HG02759 (cell line): Measurements from ENCODE around the gene MCM9.
A peak's percentile ranks its signal among the peaks of the same experiment; 100 is the strongest.
"Not testable (repeated sequence)": the region's sequence is repeated elsewhere in the genome, so short reads cannot be mapped to it uniquely, and the experiment has no call there.

Source experiments
- ATAC-seq: cut with Tn5 transposase; IDR thresholded peaks from one replicate; pipeline ENCODE4 v1.9.1; 2021; ENCODE audit warnings: mild to moderate bottlenecking, moderate library complexity; ENCODE audit not compliant: unreplicated experiment

The MCM9 gene

DNA sequence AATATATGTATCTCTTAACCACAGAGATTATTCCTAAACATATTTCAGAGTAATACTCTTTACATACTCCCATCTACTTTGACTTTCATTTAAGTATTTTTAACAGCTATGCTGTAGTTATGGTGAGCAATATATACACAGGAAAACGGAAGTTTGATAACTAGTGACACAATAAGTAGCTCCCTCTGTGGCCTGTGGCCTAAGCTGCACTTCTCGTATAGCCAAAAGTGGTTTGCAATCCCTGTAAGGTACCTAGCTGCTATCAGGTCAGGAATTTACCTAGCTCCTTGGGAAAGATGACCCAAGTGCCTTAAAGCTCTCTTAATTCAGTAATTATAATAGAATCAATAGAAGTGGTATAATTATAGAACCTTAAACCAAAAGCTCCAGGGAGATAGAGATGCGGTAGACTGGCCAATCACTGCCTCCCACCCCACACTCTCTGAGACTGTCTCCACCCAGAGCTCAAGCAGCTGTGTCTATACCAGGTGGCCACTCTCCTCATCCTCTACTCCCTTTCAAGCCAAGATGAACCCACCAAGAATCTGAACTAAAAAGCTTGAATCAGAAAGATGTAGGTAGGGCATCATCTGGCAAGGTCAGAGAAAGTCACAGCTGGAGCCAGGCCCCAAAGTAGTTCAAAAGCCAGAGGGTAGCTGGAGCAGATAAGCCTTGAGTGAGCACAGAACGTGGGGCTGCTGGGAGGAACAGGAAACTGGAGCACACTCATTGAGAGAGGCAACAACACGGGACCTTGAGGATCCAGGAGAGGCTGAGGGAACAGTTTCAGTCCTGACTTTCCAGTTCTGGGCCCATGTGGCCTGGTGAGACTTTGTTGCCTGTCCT is 125.9 kb downstream of the MCM9 start:
- ATAC-seq = peak; percentile 45

DNA sequence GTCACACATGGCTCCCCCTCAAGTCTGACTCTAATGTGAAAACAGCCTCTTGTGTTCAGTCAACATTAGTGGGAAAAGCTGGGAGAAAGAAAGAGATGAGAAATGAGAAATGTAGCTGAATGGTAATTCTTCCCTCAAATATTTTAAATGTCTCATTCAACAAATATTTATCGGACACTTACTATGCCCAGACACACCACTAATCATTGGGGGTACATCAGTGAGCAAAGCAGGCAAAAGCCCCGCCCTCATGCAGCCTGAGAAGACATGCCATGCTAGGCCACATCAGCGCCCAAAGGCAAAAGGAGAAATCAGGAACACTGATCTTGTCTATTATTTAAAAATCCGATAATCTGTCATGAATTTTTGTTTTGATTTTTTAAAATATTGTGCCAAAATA is 130.9 kb downstream of the MCM9 start:
- no peak for ATAC-seq

- ATAC-seq = no peak
Observed at GRCh38 chr6:118801257-118801656, 133.7 kb downstream of the MCM9 start.

DNA sequence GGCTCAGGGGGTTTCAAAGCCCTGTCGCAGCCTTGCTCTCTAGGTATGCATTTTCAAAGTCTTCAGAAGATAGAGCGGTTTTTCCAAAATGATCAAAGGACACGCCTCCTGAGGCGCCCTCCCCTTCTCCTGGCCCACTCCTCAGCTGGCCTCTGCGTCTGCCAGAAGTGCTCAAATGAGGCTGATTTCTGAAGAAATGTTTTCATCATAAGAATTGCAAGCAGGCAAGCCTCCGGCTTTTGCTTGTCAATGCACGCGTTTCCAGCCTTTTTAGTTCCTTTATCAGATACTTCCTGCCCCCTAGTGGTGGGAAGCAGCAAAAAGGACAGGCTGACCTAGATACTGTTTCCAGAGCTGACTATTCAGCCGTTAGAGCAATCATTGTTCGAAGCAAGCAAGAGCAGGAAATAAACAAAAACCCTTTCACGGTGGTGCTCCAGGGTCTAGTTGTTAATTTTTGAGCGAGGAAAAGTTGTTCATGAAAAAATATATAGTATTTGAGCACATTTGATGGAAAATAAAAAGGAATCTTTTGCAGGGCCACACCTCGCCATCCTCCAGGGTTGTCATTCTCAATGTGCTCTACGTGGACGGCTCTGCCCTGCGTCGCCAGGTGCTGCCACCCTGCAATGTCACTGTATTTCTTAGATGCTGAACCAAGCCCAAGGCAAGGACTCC is 134.4 kb downstream of the MCM9 start:
- peak; percentile 97 for ATAC-seq

GRCh38 chr6:118799826-118800225 is 135.1 kb downstream of the MCM9 start:
- no peak for ATAC-seq

DNA sequence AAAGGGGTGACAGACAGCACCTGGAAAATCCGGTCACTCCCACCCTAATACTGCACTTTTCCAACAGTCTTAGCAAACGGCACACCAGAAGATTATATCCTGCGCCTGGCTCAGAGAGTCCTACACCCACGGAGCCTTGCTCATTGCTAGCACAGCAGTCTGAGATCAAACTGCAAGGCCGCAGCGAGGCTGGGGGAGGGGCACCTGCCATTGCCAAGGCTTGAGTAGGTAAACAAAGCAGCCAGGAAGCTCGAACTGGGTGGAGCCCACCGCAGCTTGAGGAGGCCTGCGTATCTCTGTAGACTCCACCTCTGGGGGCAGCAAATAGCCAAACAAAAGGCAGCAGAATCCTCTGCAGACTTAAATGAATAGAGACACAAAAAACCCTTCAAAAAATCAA is 138.4 kb downstream of the MCM9 start:
- not testable (repeated sequence) for ATAC-seq

DNA sequence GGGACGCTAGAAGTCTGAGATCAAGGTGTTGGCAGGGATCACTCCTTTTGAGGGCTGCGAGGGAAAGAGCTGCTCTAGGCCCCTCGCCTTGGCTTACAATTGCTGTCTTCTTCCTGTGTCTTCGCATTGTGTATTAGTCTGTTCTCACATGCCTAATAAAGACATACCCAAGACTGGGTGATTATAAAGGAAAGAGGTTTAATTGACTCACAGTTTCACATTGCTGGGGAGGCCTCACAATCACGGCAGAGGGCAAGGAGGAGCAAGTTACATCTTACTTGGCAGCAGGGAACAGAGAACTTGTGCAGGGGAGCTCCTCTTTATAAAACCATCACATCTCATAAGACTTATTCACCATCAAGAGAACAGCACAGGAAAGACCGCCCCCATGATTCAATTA is 143.5 kb downstream of the MCM9 start:
- no peak for ATAC-seq

GRCh38 chr6:118789954-118790353 is 145.0 kb downstream of the MCM9 start:
- no peak for ATAC-seq

DNA sequence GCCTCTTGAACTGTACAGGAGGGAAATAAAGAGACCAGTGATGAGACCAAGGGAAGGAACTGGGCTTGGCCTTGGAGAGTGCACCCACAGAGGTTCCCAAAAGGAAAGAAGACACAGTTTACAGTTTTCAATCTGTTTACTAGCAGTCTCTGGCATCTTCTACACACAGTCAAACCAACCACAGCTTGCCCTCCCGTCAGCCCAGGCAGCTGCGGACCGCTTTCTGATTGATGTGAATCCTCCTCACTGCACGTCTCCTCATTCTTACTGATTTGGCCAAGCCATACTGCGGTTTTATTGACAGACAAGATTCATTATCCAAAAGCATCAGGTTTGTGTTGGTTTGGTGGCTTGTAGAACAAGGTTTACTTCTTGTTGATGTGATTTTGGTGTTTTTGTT is 145.5 kb downstream of the MCM9 start:
- ATAC-seq = no peak

DNA sequence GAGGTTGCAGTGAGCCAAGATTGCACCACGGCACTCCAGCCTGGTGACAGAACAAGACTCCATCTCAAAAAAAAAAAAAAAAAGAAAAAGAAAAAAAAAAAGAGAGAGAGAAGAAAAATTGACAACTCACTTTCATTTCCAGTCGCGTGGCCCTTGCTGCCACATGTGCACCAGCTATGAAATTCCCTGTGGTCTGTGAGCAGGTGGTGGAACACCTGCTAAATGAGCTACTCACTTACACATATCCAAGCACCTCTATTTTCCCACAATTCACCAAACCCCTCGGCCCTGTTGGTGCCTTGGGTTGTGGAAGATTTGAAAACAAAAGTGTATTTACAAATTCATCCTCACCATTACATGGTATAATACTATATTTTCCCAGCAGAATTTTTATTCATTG is 146.3 kb downstream of the MCM9 start:
- peak; percentile 59 for ATAC-seq

GRCh38 chr6:118787724-118788423 is 147.1 kb downstream of the MCM9 start:
- ATAC-seq = no peak

GRCh38 chr6:118786596-118787453 is 148.1 kb downstream of the MCM9 start:
- ATAC-seq = no peak

GRCh38 chr6:118785601-118786000 is 149.4 kb downstream of the MCM9 start:
- ATAC-seq = no peak

DNA sequence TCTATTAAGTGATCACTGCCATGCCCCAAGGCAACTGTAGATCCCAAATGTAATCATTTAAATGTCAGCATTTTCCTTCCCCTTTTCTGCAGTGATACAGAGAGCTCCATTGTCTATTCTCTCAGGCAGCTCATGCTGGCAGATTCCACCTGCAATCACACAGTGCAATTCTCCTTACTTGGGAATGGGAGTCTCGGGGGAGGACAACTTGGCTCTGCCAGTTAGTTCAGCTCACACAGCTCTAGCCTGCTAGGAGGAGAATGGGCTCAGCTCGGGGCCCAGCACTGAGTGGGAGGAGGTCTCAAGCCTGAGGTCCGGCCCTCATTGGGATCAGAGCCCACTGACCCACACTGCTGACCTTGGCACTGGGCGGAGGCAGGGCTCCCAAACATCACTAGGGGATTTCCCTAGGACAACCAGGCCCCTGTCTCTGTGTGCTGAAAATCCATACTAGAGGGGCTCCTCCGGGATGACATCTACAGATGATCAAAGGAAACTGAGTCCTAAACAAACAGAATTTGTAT is 150.3 kb downstream of the MCM9 start:
- no peak for ATAC-seq

DNA sequence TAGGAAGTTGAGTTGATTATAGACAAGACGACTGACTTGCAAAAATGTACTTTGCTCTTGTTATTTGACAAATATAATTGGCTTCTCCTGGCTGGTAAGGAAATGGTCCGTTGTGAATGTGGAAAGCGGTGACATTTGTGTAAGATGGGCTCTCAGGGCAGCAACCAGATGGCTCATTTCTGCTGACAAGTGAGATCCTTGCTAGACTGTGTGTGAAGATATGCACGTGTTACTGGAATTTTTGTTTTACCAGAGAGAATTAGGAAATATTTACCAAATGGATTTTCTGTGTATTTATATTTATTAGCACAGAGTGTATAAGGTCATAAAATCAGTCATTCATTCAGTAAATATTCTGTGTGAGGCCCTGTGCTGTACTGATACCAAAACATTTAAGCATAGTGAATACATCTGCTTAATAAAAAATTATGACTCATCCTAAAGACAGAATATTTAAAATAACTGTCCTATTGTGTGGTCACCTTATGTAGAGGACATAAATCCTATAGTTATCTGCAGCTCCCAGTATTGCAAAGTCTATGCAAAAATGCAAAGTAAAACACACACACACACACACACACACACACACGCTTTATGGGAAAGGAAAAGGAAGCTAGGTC is 150.9 kb downstream of the MCM9 start:
- ATAC-seq = no peak

GRCh38 chr6:118782651-118783050 is 152.3 kb downstream of the MCM9 start:
- ATAC-seq = no peak

DNA sequence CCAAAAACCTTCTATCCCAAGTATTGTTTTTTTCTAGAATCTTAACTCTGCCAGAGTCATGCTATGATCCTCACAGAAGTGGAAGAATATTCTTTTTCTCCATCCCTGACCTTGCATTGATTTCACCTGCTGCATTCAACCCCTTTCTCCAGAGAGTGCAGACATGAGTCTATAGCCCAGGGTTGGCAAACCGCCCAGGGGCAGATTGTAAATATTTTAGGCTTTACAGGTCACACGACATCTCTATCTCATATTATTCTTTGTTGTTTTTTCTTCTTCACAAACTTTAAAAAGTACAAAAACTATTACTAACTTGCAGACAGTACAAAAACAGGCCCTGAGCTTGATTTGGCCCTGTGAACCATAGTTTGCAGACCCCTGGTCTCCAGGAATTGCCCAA is 153.1 kb downstream of the MCM9 start:
- no peak for ATAC-seq

- no peak for ATAC-seq
Observed at GRCh38 chr6:118780668-118781067, 154.3 kb downstream of the MCM9 start.

DNA sequence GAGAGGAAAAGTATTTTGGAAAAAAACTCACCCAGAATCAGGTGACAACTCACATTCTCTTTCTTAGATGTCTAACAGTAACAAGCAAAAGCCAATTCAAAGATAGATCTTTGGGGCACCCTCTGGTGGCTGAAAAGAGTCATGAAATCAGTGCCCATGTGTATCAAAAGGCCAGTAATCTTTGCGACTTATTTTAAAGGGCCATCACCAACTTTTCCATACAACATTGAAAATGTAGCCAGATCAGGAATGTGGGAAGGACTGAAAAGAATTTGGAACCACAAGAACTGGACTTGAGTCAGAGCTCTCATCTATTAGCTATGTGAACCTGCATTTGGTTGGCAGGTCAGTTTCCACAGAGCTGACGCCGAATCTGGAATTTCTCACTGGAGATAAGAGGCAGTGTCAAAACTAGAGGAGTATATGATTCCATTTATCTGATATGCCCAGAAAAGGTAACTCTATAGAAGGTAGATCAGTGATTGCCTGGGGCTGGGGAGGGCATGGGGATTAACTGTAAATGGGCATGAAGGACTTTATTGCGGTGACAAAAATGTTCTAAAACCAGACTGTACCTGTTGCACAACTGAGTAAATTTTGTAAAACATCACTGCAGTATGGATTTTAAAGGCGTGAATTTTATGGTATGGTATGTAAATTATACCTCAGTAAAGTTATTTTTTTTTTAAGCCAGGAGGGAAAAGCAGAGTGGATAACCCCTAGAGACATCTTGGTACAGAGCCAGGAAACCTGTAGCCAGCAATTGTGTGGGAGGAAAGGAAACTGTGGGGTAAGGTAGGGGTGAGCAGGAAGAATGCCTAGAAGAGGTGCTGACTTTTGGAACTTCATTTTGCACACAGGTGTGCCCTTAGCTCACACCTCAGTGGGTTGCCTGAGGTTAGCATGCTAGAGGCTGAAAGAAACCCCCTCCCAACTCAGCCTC is 158.1 kb downstream of the MCM9 start:
- ATAC-seq = peak; percentile 89
